Measurements from ENCODE around the gene MINDY4. TPM values are rescaled to one million over a fixed set of nuclear protein-coding genes. Genes with fewer than 3 reads are reported as not detected.
A peak's percentile ranks its signal among the peaks of the same experiment; 100 is the strongest.

Gene MINDY4
- total RNA-seq, 1 donor from 2014 or later, result 5.2 TPM

- DNase-seq, result no peak
These were observed 84.7 kb downstream of the MINDY4 start for GRCh38 chr7:30855936-30856335.

DNA sequence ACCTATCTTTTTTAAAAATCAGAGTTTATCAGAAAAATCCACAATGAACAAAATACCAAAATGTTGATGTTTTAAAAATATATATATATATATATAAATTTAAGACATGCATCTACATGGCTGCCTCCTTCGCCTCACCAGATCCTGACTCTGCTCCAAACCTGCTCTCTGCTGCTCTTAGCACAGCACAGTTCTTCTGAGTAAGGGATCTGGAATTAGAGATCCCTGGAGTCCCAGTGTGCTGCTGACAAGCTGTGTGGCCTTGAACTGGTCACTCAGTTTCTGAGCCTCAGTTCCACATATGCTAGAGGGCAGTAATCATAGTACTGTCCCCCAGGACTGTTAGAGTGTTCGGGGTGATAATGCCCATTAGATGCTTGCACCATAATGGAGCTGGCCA, 87.4 kb downstream of the MINDY4 start:
- no peak for DNase-seq

DNA sequence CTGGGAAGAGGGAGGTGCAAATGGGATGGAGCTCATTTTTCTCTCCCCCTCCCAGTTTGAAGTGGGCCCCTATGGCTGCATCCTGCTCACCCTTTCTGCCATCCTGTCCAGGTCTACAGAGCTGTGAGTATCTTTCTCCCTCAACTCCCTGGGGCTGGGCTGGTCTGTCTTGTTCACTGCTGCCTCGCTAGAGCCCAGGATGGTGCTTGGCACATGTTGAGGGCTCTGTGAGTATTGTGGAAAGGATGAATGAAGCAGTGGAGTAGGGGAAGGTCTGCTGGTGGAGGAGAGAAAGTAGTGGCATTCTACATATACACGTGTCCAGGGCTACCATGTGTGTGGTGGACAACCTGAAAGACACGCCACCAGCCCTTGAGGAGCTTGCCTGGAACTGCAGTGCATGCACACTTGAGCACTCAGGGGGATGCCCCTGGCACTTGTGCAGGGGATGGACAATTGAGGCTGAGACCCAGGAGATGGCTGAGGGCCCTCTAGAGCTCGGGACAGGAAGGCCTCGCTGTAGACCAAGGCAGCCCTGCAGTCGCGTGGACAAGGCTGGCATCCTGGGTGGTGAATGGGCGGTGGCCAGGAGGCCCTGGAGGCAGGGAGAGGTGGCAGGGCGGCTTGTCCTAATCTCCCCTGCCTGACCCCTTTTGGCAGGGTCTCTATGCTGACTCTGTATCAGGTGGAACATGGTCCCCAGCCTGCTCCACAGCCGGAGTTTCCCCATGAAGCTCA, 88.2 kb downstream of the MINDY4 start:
- DNase-seq, result no peak

GRCh38 chr7:30859940-30860496, 88.8 kb downstream of the MINDY4 start:
- DNase-seq, result no peak

DNA sequence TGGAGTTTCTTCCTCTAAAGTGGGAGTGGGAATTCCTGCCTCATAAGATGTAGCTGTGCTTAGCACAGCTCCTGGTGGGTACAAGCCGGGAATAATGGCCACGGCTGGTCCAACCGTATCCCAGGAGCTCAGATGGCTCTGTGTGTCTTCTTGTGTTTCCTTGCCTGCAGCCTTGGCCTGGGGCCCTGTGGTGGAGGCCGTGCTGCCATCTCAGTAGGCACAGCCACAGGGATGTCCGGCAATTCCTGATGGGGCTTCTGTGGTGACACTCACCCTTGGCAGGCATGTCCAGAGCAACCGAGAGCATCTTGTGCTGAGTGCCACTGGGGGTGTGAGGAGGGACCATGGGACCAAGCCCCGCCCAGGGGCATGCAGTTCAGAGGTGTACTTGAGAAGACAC, 90.4 kb downstream of the MINDY4 start:
- no peak for DNase-seq

GRCh38 chr7:30862995-30863705, 91.9 kb downstream of the MINDY4 start:
- DNase-seq, result peak; percentile 55

DNA sequence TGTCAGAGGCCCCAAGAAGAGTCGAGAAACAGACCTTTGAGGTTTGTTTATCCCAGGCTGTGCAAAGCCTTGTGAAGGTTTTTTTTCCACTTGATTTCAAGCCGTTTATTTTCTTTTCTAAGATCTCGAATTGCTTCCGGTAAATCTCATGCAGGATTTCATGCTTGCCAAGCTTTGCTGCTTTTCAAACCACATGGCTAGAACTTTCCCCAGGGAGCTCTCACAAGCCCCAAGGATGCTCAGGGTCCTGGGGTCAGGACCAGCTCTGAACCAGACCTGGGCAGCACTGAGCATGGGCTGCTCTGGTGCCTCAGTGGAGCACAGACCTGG, 92.5 kb downstream of the MINDY4 start:
- peak; percentile 24 for DNase-seq

DNA sequence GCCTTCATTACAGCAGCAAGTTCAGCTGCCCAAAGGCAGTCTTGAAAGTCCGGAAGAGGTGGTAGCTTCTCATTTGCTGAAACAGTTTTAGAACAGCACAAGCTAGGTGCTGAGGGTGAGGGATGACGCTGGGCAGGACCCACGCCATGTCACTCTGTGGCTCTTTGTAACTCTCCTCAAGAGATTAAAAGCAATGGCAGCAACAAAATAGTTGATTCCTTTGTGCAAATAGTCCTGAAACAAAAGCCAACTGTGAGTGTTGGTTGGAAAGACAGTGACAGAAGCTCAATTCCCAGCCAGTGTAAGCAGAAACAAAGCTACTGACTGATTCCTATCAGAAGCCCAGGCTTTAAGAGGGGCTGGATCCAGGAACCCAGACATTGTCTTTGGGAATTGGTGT, 92.9 kb downstream of the MINDY4 start:
- no peak for DNase-seq

GRCh38 chr7:30865076-30865475, 93.9 kb downstream of the MINDY4 start:
- DNase-seq, result no peak

- DNase-seq, result no peak
These were observed 94.6 kb downstream of the MINDY4 start for GRCh38 chr7:30865821-30866220.

DNA sequence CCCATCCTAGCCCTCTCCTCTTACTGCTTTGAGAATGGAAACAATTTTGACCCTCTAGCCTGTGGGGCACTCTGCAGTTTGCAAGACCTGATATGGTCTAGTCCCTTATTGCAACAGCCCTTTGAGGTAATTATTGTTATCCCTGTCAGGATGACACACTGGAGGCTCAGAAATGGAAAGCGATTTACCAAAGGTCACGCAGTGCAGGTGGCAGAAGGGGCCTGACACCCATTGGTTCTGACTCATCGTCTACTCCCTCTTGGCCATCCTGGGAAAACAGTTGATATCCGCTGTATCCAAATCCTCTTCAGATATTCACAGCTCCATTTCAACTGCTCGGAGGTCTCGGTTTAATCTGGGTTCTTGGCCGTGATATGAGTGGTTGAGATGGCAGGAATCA, 95.7 kb downstream of the MINDY4 start:
- DNase-seq, result no peak

DNA sequence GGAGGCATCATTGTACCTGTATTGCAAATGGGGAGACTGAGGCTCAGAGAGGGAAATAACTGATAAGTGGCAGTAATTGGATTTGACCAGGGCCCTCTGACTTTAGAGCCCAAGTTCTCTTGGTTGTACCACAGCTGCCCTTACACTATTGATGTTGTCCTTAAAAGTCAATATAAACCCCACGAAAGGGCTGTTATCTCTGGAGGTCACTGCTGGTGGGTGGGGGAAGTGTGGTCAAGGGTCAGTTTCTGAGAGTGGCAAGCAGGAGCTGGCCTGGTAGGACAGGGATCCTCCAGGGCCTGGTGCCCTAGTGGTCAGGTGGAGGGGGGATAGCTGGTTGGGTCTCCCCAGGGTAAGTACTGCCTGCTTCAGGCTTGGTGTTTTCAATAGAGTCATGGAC, 96.3 kb downstream of the MINDY4 start:
- no peak for DNase-seq

- no peak for DNase-seq
These were observed 98.8 kb downstream of the MINDY4 start for GRCh38 chr7:30869794-30870611.

GRCh38 chr7:30870821-30871518, 99.8 kb downstream of the MINDY4 start:
- DNase-seq, result no peak

- no peak for DNase-seq
These were observed 100.4 kb downstream of the MINDY4 start for GRCh38 chr7:30871655-30872054.

DNA sequence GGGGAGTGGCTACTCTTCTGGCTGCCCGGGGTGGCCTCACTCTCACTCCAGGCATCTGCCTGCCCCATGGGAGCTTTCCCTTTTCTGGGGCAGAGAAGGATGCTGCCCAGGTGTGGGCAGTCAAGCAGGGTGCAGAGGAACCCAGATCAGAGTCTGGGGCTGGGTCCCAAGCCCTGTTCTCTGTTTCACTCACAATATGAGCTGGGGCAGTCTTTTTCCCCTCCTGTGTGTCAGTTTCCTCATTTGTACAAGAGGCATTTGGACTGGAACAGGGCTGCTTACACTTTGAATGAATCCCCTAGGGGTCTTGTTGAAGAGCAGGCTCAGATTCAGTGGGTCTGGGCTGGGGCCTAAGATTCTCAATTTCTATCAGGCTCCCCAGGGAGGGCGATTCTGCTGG, 102.0 kb downstream of the MINDY4 start:
- no peak for DNase-seq

- no peak for DNase-seq
These were observed 102.4 kb downstream of the MINDY4 start for GRCh38 chr7:30873656-30874055.

GRCh38 chr7:30874656-30875302, 103.6 kb downstream of the MINDY4 start:
- no peak for DNase-seq

- DNase-seq, result no peak
These were observed 106.0 kb downstream of the MINDY4 start for GRCh38 chr7:30877015-30877769.

- DNase-seq, result no peak
These were observed 106.8 kb downstream of the MINDY4 start for GRCh38 chr7:30877993-30878392.
